Stimulated activated naive CD8-positive, alpha-beta T cell treated with anti-CD3 and anti-CD28 coated beads, Interleukin-15, Interleukin-2, amounts not matched to agents 100 U/mL and 50 U/mL, for 24 hours (primary cell): Measurements from ENCODE around the gene HSPA14.
"Not testable (repeated sequence)": the region's sequence is repeated elsewhere in the genome, so short reads cannot be mapped to it uniquely, and the experiment has no call there.

Source experiments
- ATAC-seq: fragments of 150-1000 bp; cut with Tn5 transposase; one replicate; pipeline ENCODE4 v1.10.0; 2021
- DNase-seq: peaks from one replicate; pipeline ENCODE4 v3.0.0; 2021

The HSPA14 gene

GRCh38 chr10:14837003-14837756 is 926 bp upstream of the HSPA14 start:
- no peak for DNase-seq
- no peak for ATAC-seq

DNA sequence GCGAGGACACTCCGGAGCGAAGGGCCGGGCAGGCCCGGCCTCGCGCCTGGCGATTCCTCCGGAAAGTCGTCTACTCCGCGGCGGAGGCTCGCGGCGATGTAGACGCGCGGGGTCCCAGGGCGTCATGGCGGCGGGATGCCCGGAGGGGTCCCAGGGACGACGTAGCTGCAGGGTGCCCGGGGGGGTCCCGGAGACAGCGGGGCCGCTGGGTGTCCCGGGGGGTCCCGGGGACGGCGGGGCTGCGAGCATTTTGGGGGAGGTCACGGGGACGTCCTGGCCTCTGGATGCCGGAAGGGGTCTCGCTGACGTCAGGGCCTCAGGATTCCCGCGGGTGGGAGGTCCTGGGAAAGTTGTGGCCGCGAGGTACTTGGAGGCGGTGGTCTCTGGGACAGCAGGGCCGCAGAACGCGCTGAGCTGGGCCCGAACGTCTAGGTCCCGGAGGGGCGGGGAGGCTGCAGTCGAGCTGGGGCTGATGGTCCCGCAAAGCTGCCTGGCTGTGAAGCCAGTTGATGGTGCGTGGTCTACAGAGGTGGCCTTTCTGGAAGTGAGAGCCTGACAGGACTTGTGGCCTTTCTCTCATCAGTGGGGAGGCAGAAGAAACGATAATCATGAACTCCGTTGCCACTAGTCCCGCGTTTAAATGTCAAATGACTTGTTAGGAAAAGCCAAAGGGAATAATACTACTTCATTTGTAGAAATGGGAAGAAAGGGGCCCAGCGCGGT is 637 bp downstream of the HSPA14 start:
- ATAC-seq (peak; percentile 1), DNase-seq (peak; percentile 45)

DNA sequence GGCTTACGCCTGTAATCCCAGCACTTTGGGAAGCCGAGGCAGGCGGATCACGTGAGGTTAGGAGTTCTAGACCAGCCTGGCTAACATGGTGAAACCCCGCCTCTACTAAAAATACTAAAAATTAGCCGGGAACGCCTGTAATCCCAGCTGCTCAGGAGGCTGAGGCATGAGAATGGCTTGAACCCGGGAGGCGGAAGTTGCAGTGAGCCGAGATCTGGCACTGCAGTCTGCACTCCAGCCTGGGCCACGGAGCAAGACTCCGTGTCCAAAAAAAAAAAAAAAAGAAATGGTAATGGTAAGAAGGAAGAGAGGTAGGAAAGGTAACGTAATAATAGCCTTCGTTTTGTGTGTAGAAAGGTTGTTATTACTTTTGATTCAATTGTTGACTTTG is 1.2 kb downstream of the HSPA14 start:
- no peak for ATAC-seq
- peak; percentile 13 for DNase-seq

- DNase-seq (no peak), ATAC-seq (no peak)
Observed at GRCh38 chr10:14840178-14840577, 2.1 kb downstream of the HSPA14 start.

- DNase-seq (no peak), ATAC-seq (no peak)
Observed at GRCh38 chr10:14843327-14843988, 5.4 kb downstream of the HSPA14 start.

- ATAC-seq (no peak), DNase-seq (no peak)
Observed at GRCh38 chr10:14844948-14845347, 6.8 kb downstream of the HSPA14 start.

DNA sequence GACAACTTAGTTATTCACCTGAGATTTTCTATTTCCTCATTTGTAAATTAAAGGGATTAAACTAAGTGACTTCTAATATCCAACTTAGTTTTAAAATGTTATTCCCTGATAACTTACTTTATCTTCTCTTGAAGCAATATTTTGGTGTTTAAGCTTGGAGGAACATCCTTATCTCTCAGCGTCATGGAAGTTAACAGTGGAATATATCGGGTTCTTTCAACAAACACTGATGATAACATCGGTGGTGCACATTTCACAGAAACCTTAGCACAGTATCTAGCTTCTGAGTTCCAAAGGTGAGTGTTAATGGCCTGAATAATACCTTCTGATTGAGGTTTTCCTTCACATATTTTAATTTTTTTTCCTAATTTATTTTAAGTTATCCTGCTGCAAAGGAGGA is 14.1 kb downstream of the HSPA14 start:
- ATAC-seq (no peak), DNase-seq (no peak)

DNA sequence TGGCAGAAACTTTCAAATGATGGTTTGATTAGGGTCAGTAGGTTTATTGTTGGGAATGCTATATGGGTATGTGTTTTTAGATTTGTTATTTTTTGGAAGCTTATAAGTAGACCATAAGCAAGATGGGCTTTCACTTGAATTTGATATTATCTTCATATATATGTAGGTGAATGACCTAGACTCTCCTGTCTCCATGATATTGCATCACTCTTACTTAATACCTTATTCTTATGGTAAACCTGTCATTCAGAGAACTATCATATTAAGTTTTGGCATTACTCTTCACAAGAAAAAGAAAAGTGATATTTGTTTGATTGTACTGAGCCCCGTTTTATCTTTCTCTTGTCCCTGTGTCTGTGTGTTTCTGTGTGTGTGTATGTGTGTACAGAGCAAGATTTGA is 17.3 kb downstream of the HSPA14 start:
- ATAC-seq (no peak), DNase-seq (no peak)

DNA sequence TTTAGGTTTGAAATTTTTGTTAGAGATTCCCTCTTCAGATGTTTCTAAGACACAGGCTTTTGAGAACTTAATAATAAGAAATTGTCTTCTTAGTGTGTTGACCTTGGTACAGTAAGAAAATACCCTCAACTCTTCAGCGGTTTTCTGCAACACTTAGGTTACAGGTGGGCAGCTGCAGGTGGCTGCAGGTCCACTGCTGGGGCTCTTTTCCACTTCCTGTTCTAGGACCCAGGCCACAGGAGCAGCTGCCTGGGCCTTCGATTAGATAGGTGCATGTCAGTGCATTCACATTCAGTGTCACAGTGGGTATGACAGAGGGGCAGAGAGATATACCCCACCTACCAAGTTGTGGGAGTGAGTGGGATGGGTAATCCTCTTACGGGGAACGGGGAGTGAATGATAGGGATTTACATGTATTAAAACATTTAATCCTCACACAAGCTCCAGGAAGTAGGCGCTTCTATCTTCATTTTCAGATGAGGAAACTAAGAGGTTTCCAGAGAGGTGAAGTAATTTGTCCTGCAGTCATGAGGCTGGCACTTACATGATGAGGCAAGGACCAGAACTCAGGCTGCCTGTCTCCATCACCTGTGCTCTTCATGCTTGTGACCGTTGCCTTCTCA is 20.3 kb downstream of the HSPA14 start:
- no peak for ATAC-seq

GRCh38 chr10:14859043-14859442 is 20.9 kb downstream of the HSPA14 start:
- ATAC-seq = no peak
- no peak for DNase-seq

More for the DNA sequence above, 20.3 kb downstream of the HSPA14 start:
- no peak for DNase-seq

DNA sequence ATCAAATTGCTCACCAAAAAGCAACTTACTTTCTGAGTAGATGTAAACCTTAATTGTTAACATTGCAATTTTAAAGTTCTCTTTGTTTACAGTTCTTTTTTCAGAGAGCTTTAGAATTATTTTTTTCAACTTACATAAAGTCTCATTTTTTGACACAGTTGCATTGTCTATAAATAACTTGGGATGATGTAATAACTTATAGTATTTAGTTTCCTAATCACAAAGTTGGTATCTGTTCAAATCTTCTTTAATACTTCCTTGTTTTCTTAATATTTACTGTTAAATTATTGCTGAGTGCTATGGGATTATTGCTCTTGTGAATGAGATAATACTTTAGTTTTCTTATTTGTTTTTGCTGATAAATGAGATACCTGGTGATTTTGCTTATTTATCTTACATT is 21.7 kb downstream of the HSPA14 start:
- ATAC-seq = no peak
- no peak for DNase-seq

GRCh38 chr10:14860791-14861190 is 22.7 kb downstream of the HSPA14 start:
- ATAC-seq = no peak
- no peak for DNase-seq

DNA sequence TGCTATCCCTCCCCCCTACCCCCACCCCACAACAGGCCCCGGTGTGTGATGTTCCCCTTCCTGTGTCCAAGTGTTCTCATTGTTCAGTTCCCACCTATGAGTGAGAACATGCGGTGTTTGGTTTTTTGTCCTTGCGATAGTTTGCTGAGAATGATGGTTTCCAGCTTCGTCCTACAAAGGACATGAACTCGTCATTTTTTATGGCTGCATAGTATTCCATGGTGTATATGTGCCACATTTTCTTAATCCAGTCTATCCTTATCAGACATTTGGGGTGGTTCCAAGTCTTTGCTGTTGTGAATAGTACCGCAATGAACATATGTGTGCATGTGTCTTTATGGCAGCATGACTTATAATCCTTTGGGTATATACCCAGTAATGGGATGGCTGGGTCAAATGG is 26.4 kb downstream of the HSPA14 start:
- ATAC-seq, DNase-seq: not testable (repeated sequence)

- DNase-seq, ATAC-seq: not testable (repeated sequence)
Observed at GRCh38 chr10:14864871-14865270, 26.8 kb downstream of the HSPA14 start.

DNA sequence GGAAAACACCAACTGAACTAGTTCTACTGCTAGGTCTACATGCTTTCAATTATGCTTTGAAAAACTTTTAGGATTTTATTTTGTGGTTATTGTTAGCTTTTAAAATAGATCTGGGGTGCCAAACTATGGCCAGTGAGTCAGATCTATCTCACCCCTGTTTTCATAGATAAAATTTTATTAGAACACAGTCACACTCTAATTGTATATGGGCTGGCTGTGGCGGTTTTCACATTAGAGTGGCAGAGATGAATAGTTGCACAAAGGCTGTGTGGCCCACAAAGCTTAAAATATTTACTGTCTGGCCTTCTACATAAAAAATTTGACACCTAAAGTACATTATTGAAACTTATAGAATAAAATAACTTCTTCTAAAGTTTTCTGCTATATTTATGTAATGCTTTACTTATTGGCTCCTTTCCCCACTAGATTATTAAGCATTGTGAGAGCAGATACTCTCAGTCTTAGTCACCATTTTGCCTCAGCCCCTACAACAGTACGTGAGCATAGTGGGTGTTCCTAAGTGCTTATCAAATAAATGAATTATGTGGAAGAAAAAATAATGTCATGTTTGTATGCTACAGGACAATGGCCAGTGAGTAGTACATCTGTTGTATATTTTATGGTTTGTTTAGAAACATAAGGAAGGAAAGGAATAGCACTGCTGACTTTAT is 35.1 kb downstream of the HSPA14 start:
- no peak for DNase-seq
- ATAC-seq = no peak

- no peak for ATAC-seq
- DNase-seq = no peak
Observed at GRCh38 chr10:14875941-14876340, 37.8 kb downstream of the HSPA14 start.

DNA sequence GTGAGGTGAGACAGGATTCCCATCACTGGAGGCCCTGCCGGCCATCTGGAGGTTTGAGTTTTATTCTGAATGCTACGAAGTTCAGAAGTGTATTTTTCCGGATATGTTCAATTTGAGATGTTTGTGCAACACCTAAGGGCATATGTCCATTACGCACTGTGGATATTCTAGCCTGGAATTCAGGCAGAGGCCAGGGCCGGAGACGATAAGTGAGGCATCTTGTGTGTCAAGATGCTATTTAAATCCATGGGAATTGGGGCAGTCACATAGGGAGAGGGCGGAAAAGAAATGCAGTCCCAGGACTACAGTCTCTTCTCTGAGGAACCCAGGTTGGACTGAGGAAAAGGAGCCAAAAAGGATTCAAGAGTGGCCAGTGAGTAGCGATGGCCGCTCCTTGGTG is 38.7 kb downstream of the HSPA14 start:
- no peak for ATAC-seq
- DNase-seq = no peak

DNA sequence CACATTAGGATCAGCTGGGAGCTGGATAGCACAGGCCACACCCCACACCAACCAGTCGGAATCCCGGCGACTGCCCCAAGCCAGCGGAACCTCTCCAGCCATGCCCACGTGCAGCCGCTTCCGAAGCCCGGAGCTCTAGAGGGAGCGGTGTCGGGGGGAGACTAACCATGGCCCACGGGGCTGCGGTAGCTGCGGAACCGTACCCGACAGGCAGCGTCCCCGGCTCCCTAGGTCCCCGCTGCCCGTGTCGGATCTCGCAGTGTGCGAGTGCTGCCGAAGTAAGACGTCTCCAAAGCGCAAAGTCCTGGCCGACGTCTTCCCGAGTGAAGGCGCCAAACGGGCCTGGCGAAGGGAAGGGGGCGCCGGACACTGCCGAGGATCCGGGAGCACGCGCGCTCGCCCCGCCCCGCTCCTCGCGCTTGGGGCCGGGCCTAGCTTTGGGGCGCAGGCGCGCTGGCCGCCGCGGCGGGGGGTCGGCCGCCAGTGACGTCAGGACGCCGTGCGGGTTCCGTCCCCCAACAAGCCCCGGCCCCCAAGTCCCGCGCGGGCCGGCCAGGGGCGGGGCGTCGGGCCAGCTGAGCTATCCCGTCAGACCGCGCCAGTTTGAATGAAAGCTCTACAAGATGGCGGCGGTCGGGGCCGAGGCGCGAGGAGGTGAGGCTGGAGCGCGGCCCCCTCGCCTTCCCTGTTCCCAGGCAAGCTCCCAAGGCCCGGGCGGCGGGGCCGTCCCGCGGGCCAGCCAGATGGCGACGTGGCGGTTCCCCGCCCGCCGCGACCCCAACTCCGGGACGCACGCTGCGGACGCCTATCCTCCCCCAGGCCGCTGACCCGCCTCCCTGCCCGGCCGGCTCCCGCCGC is 40.4 kb downstream of the HSPA14 start, which contains the start of gene SUV39H2:
SUV39H2 (plus strand) TSS at position 601 of the 858 bp plus-strand sequence; CDS start at position 624, 23 bp downstream.
- DNase-seq (peak; percentile 96), ATAC-seq (peak; percentile 93)

DNA sequence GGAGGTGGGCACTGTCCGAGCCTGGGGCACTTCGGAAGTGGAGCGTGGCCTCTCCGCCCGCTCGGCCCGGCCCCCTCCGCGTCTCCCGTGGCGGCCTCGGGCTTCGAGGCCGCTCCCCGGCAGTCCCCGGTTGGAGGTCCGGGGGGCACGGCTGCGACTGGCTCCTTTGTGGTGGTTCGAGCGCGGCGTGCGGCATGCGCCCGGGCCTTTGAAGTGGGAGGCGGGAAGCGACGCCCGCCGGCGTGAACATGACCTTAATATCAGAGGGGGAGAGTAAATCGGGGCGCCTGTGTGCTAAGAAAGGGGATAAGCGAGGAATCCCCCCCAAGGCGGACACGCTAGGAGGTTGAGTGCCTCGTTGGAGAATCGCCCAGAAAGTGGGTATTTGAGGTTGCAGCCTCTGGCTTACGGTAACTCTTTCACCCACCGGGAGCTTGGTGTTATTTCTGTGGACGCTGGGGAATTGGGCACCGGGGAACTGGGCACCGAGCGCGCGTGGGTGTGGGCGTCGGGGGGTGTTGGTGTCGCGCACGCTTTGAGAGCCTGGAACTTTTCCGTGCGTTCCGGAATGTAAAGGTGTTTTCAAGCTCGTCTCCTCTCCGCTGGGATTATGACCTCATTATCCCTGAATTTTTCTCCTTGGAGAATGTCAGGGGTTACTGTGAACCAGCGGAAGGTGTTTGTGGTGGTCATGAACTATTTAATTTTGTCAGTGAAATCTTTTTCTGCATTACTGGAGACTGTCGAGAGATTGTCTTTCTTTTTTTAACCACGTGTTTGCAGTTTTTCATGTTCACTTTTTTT is 41.2 kb downstream of the HSPA14 start:
- DNase-seq (peak; percentile 59), ATAC-seq (peak; percentile 10)

DNA sequence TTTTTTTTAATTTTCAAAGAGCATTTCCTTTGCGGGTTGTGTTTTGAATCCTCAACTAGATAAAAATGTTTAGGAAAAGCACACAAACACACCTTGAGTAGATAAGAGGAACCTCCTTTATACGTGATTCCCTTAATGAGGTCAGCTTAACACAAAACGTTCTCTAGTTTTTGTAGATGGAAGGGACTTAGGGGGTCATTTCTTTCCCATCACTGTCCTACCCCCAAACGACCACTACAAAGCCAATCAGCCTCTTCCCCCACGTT is 41.8 kb downstream of the HSPA14 start:
- no peak for ATAC-seq
- DNase-seq = no peak
